SW 1271 (cell line): ENCODE measurements around the gene SALL3.

Source experiments
- DNase-seq, 2 experiments: peaks; one replicate each; lab custom pipeline; 2025; lab: John Stamatoyannopoulos, UW

Gene SALL3

GRCh38 chr18:78980777-78981380 lies 1.3 kb downstream of the SALL3 start:
- no peak for DNase-seq

- no peak for DNase-seq
These were observed 1.8 kb downstream of the SALL3 start for GRCh38 chr18:78981394-78981831.

GRCh38 chr18:78981989-78982620 lies 2.5 kb downstream of the SALL3 start:
- no peak for DNase-seq

GRCh38 chr18:78983512-78983911 lies 3.9 kb downstream of the SALL3 start:
- no peak for DNase-seq

GRCh38 chr18:78984941-78985784 lies 5.5 kb downstream of the SALL3 start:
- DNase-seq, result no peak

- peak in 1 of 2 experiments; percentile 6 for DNase-seq
These were observed 6.4 kb downstream of the SALL3 start for GRCh38 chr18:78986018-78986481.

- DNase-seq, result no peak
These were observed 11.8 kb downstream of the SALL3 start for GRCh38 chr18:78991446-78991845.

- no peak for DNase-seq
These were observed 12.7 kb downstream of the SALL3 start for GRCh38 chr18:78992041-78993011.

GRCh38 chr18:78993014-78993926 lies 13.7 kb downstream of the SALL3 start:
- no peak for DNase-seq

- DNase-seq, result no peak
These were observed 14.4 kb downstream of the SALL3 start for GRCh38 chr18:78994000-78994399.

GRCh38 chr18:78994531-78994930 lies 14.9 kb downstream of the SALL3 start:
- no peak for DNase-seq

- DNase-seq, result no peak
These were observed 15.5 kb downstream of the SALL3 start for GRCh38 chr18:78994977-78995582.

GRCh38 chr18:78995740-78996395 lies 16.2 kb downstream of the SALL3 start:
- no peak for DNase-seq

GRCh38 chr18:78996741-78997490 lies 17.3 kb downstream of the SALL3 start:
- no peak for DNase-seq

GRCh38 chr18:78998371-78999071 lies 18.9 kb downstream of the SALL3 start:
- no peak for DNase-seq

- DNase-seq, result no peak
These were observed 20.3 kb downstream of the SALL3 start for GRCh38 chr18:78999939-79000338.

- no peak for DNase-seq
These were observed 21.4 kb downstream of the SALL3 start for GRCh38 chr18:79000997-79001396.

GRCh38 chr18:79005653-79006052 lies 26.0 kb downstream of the SALL3 start:
- DNase-seq, result no peak
